ENCODE results near the gene AFF1.

- TF ChIP-seq, protein P1, sequence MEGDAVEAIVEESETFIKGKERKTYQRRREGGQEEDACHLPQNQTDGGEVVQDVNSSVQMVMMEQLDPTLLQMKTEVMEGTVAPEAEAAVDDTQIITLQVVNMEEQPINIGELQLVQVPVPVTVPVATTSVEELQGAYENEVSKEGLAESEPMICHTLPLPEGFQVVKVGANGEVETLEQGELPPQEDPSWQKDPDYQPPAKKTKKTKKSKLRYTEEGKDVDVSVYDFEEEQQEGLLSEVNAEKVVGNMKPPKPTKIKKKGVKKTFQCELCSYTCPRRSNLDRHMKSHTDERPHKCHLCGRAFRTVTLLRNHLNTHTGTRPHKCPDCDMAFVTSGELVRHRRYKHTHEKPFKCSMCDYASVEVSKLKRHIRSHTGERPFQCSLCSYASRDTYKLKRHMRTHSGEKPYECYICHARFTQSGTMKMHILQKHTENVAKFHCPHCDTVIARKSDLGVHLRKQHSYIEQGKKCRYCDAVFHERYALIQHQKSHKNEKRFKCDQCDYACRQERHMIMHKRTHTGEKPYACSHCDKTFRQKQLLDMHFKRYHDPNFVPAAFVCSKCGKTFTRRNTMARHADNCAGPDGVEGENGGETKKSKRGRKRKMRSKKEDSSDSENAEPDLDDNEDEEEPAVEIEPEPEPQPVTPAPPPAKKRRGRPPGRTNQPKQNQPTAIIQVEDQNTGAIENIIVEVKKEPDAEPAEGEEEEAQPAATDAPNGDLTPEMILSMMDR (IDR thresholded peaks at IDR 0.05): no peak
- TF ChIP-seq POLR2A (IDR thresholded peaks at IDR 0.05): no peak
Observed at GRCh38 chr4:86917212-86918039, 17.4 kb upstream of the AFF1 start.
